Panc1 (cell line): ENCODE results near the gene RAI1. TPM values are rescaled to one million over a fixed set of nuclear protein-coding genes. Genes with fewer than 3 reads are reported as not detected.
A peak's percentile ranks its signal among the peaks of the same experiment; 100 is the strongest.

Experiments
- ATAC-seq: fragments of 200-7000 bp; cut with Tn5 transposase; 2 replicates; pipeline ENCODE4 v1.9.1; 2020; ENCODE audit warnings: mild to moderate bottlenecking, moderate library complexity
- BruUV-seq: library from RNA; stranded (reverse); fragments of 400-500 nt; replicated peaks from 2 replicates; lab custom pipeline; 2021; lab: Mats Ljungman, UMichigan
- CTCF ChIA-PET: fragments of 300-600 bp; sonication (Branson Sonifier 250); formaldehyde crosslinking; loops from one replicate; lab custom pipeline; 2022; ENCODE audit warnings: antibody characterized with exemption; lab: Charles Lee
- POLR2A ChIA-PET: fragments of 300-600 bp; sonication (Branson Sonifier 250); formaldehyde crosslinking; loops from one replicate; lab custom pipeline; 2022; ENCODE audit warnings: antibody characterized with exemption; lab: Charles Lee
- DNase-seq: peaks from one replicate; pipeline ENCODE4 v3.0.0-alpha.2; 2010; ENCODE audit warnings: low read depth, low spot score
- H3K27ac ChIP-seq: 2 replicates; pipeline ENCODE4 v1.5.1; 2011; ENCODE audit warnings: mild to moderate bottlenecking, low read length, inconsistent platforms
- H3K27me3 ChIP-seq: fragments of 200-500 bp; sonication (Bioruptor generic); 2 replicates; pipeline ENCODE4 v1.6.0; 2014; ENCODE audit warnings: low read length, inconsistent platforms; ENCODE audit not compliant: control insufficient read depth, insufficient read depth
- H3K36me3 ChIP-seq: fragments of 200-500 bp; sonication (Bioruptor generic); 2 replicates; pipeline ENCODE4 v1.5.1; 2014; ENCODE audit warnings: inconsistent platforms, mild to moderate bottlenecking, low read length, moderate library complexity; ENCODE audit not compliant: control insufficient read depth, insufficient read depth
- H3K4me1 ChIP-seq: 2 replicates; pipeline ENCODE4 v1.5.1; 2011; ENCODE audit warnings: inconsistent platforms, mild to moderate bottlenecking, low read length, moderate library complexity; ENCODE audit not compliant: control insufficient read depth, insufficient read depth
- H3K4me3 ChIP-seq, 2 experiments: 2 replicates each; pipeline ENCODE4 v1.5.1; 2011 to 2012; ENCODE audit warnings: low read depth in 2 of 2, low read length in 2 of 2, mild to moderate bottlenecking in 2 of 2, inconsistent platforms in 1 of 2, moderate library complexity in 1 of 2
- H3K9me3 ChIP-seq: fragments of 200-500 bp; sonication (Bioruptor generic); 2 replicates; pipeline ENCODE4 v1.5.1; 2014; ENCODE audit warnings: low read depth, mild to moderate bottlenecking, inconsistent platforms, low read length, moderate library complexity; ENCODE audit not compliant: control insufficient read depth, insufficient read depth
- POLR2AphosphoS5 ChIP-seq: IDR thresholded peaks from 2 replicates; pipeline ENCODE4 v1.6.1; 2012; ENCODE audit warnings: mild to moderate bottlenecking, low read depth, low read length, moderate library complexity
- SIN3A ChIP-seq: IDR thresholded peaks from 2 replicates; pipeline ENCODE4 v1.6.1; 2012; ENCODE audit warnings: low read depth, mild to moderate bottlenecking, low read length, moderate library complexity, borderline replicate concordance; ENCODE audit not compliant: insufficient read depth
- TCF7L2 ChIP-seq: IDR thresholded peaks from 2 replicates; pipeline ENCODE4 v1.6.1; 2011; ENCODE audit warnings: mild to moderate bottlenecking, low read depth, low read length, inconsistent platforms
- in situ Hi-C: cut with HindIII; loops from 2 replicates; pipeline ENCODE4 v1.10.0; 2016; ENCODE audit warnings: low sequenced_read_pairs, low pct_unique_long_range_greater_than_20kb
- intact Hi-C: fragments of 100-400 bp; cut with micrococcal nuclease; formaldehyde crosslinking; loops from one replicate; pipeline ENCODE4 v1.10.0; 2022; ENCODE audit not compliant: unreplicated experiment
- total RNA-seq: library from RNA; stranded (reverse); gene quantifications from one replicate; pipeline ENCODE4 v1.2.1, GENCODE V29; 2021; ENCODE audit not compliant: unreplicated experiment
- TF ChIP-seq, protein P1 (sequence below), 2 experiments: IDR thresholded peaks; 2 replicates each; pipeline ENCODE4 v1.6.1; 2011 to 2012; ENCODE audit warnings: low read depth in 2 of 2, control low read depth in 1 of 2, low read length in 1 of 2, mild to moderate bottlenecking in 1 of 2, moderate library complexity in 1 of 2; ENCODE audit not compliant: insufficient read depth in 1 of 2
- TF ChIP-seq, protein P2 (sequence below): fragments of 450-650 bp; IDR thresholded peaks from 2 replicates; pipeline ENCODE4 v1.5.1; 2017; ENCODE audit warnings: mild to moderate bottlenecking

Gene RAI1
- total RNA-seq, 1 experiment from 2014 or later = 51.0 TPM

DNA sequence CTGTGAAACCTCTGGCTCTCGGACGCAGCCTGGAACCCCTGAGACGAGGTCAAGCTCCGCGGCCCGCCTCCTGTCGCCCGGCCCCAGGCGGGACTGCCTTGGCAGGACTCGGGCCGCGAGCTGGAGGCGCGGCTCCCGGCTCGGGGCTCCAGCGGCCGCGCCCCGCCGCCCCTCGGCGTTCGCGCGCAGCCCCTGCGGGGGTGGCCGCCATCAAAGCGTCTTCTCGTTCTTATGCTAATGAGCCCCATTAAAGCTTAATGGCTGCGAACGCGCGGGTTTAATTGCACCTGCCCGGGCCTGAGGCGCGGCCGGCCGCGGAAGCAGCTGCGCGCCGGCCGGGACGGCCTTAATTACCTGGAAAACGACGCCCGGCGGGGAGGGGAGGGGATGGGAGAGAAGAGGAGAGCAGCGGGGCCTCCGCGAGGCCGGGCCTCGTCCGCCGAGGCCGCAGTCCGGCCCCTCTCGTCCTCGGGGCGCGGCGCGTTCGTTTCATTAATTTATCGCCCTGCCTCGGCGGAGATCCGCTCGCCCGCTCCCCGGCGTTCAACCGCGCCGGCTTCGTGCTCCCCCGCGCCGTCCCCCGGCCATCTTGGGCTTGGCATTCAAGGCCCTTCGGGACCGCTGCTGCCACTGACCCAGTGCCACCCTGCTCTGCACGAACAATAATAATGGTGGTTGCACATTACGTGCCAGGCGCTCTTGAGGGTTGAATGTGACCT lies 19.2 kb downstream of the RAI1 start:
- intact Hi-C loops = no loop called here
- DNase-seq (no peak), ATAC-seq (no peak)
- Histone ChIP-seq H3K4me3 (no peak overlapping the region), H3K4me1 (peaks cover 81% of the 10 kb centered on the region), H3K36me3 (no peaks in the 10 kb centered on the region), H3K27me3 (no peaks in the 10 kb centered on the region), H3K27ac (peak overlapping the region; percentile 93; the same call in 1 of the 2 replicates), H3K9me3 (no peaks in the 10 kb centered on the region)
- in situ Hi-C loops = no loop called here
- TF ChIP-seq SIN3A (no peak), POLR2AphosphoS5 (no peak), TCF7L2 (no peak)
- TF ChIP-seq, protein P1, sequence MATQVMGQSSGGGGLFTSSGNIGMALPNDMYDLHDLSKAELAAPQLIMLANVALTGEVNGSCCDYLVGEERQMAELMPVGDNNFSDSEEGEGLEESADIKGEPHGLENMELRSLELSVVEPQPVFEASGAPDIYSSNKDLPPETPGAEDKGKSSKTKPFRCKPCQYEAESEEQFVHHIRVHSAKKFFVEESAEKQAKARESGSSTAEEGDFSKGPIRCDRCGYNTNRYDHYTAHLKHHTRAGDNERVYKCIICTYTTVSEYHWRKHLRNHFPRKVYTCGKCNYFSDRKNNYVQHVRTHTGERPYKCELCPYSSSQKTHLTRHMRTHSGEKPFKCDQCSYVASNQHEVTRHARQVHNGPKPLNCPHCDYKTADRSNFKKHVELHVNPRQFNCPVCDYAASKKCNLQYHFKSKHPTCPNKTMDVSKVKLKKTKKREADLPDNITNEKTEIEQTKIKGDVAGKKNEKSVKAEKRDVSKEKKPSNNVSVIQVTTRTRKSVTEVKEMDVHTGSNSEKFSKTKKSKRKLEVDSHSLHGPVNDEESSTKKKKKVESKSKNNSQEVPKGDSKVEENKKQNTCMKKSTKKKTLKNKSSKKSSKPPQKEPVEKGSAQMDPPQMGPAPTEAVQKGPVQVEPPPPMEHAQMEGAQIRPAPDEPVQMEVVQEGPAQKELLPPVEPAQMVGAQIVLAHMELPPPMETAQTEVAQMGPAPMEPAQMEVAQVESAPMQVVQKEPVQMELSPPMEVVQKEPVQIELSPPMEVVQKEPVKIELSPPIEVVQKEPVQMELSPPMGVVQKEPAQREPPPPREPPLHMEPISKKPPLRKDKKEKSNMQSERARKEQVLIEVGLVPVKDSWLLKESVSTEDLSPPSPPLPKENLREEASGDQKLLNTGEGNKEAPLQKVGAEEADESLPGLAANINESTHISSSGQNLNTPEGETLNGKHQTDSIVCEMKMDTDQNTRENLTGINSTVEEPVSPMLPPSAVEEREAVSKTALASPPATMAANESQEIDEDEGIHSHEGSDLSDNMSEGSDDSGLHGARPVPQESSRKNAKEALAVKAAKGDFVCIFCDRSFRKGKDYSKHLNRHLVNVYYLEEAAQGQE (IDR thresholded peaks at IDR 0.05; ENCODE audit: insufficient read depth in 1 of 2, low read depth in 2 of 2, low read length in 1 of 2) = no peak
- TF ChIP-seq, protein P2, sequence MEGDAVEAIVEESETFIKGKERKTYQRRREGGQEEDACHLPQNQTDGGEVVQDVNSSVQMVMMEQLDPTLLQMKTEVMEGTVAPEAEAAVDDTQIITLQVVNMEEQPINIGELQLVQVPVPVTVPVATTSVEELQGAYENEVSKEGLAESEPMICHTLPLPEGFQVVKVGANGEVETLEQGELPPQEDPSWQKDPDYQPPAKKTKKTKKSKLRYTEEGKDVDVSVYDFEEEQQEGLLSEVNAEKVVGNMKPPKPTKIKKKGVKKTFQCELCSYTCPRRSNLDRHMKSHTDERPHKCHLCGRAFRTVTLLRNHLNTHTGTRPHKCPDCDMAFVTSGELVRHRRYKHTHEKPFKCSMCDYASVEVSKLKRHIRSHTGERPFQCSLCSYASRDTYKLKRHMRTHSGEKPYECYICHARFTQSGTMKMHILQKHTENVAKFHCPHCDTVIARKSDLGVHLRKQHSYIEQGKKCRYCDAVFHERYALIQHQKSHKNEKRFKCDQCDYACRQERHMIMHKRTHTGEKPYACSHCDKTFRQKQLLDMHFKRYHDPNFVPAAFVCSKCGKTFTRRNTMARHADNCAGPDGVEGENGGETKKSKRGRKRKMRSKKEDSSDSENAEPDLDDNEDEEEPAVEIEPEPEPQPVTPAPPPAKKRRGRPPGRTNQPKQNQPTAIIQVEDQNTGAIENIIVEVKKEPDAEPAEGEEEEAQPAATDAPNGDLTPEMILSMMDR = no peak
- ChIA-PET POLR2A (no interaction called here), CTCF (no interaction called here)
- no TSS peak for BruUV-seq

DNA sequence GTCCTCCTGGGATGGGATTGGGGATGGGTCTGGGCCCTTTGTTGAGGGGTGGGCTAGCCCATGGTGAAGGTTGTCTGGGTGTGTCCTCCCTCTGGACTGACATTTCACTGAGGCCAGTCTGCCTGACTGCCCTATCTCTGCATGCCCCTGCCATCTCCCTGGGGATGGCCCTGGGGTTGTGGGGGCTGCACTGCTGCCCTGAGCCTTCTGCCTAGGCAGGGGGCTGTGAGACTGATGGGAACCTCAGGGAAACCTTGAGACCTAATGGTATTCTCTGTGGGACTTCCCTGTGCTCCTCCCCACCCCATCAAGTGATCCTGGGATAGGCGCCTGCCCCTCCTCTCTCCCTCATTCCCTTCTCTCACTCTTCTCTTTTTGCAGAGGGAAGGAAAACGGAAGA lies 19.9 kb downstream of the RAI1 start:
- Histone ChIP-seq H3K36me3 (no peaks in the 10 kb centered on the region), H3K27me3 (no peaks in the 10 kb centered on the region), H3K9me3 (no peaks in the 10 kb centered on the region), H3K27ac (peak overlapping the region; percentile 59; the same call in 1 of the 2 replicates), H3K4me3 (no peak overlapping the region), H3K4me1 (peaks cover 76% of the 10 kb centered on the region)
- intact Hi-C loops = no loop called here
- ChIA-PET CTCF (no interaction called here), POLR2A (no interaction called here)
- TF ChIP-seq SIN3A = no peak
- TF ChIP-seq, protein P2 = no peak
- no peak for TF ChIP-seq TCF7L2
- TF ChIP-seq, protein P1 (IDR thresholded peaks at IDR 0.05; ENCODE audit: insufficient read depth in 1 of 2, low read depth in 2 of 2, low read length in 1 of 2) = no peak
- in situ Hi-C loops = no loop called here
- DNase-seq (no peak), ATAC-seq (no peak)
- no TSS peak for BruUV-seq
